Activated B cell treated with CpG ODN at 0.5 μM for 24 hours (primary cell): Measurements from ENCODE around the gene GPR137. TPM values are rescaled to one million over a fixed set of nuclear protein-coding genes. Genes with fewer than 3 reads are reported as not detected.

ENCODE experiments used
- ATAC-seq: fragments of 200-7000 bp; cut with Tn5 transposase; one replicate; pipeline ENCODE4 v1.10.0; 2021; ENCODE audit warnings: low read depth, mild to moderate bottlenecking, moderate library complexity
- CTCF ChIA-PET: fragments of 350-600 bp; sonication (Branson Sonifier 250); formaldehyde crosslinking; loops from one replicate; lab custom pipeline; 2021; ENCODE audit warnings: antibody characterized with exemption; lab: Charles Lee
- POLR2A ChIA-PET: fragments of 350-600 bp; sonication (Branson Sonifier 250); formaldehyde crosslinking; loops from one replicate; lab custom pipeline; 2021; ENCODE audit warnings: antibody characterized with exemption; lab: Charles Lee
- DNase-seq: peaks from one replicate; pipeline ENCODE4 v3.0.0; 2022
- H3K27ac Mint-ChIP-seq: one replicate; pipeline ENCODE4 v1.8.0; 2020; ENCODE audit warnings: mixed read lengths
- H3K27me3 Mint-ChIP-seq: one replicate; pipeline ENCODE4 v1.8.0; 2021; ENCODE audit warnings: mixed read lengths
- H3K36me3 Mint-ChIP-seq: one replicate; pipeline ENCODE4 v1.8.0; 2021; ENCODE audit warnings: low read depth, mixed read lengths
- H3K4me1 Mint-ChIP-seq: one replicate; pipeline ENCODE4 v1.8.0; 2021; ENCODE audit warnings: mixed read lengths
- H3K4me3 Mint-ChIP-seq: one replicate; pipeline ENCODE4 v1.8.0; 2020; ENCODE audit warnings: mild to moderate bottlenecking, mixed read lengths
- H3K9me3 Mint-ChIP-seq: one replicate; pipeline ENCODE4 v1.8.0; 2020; ENCODE audit warnings: mixed read lengths
- intact Hi-C: fragments of 100-400 bp; cut with micrococcal nuclease; formaldehyde crosslinking; loops from one replicate; pipeline ENCODE4 v1.15.1; 2024
- total RNA-seq: library from RNA; stranded (reverse); gene quantifications from 2 replicates; pipeline ENCODE4 v1.2.3, GENCODE V29; 2022
- TF ChIP-seq, protein P1 (sequence below): fragments of 200-600 bp; IDR thresholded peaks from one replicate; pipeline ENCODE4 v1.8.0; 2022; ENCODE audit warnings: antibody characterized with exemption, mild to moderate bottlenecking

The GPR137 gene
- total RNA-seq, 1 donor from 2014 or later = 53.1 TPM

DNA sequence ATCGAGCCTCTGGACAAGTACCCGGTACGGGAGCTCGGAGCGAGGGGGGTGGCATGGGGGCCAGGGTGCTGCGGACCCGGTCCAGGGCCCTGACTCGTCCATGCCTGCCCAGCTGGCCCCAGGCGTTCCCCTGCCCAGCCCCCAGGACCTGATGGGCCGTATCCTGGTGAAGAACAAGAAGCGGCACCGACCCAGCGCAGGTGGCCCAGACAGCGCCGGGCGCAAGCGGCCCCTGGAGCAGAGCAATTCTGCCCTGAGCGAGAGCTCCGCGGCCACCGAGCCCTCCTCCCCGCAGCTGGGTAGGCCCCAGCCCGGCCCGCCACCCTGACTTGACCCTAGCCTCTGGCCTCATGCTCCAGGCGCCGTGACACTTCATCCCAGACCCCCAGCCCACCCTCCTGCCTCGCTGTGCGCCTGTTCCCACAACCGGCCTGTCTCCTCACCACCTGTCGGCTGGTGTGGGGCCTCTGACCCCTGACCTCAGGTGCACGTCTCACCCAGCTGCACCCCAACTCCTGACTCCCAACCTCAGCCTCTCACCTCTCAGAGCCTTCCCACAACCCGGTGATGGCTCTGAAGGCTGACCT is 26.6 kb upstream of the GPR137 start:
- DNase-seq (no peak), ATAC-seq (no peak)
- TF ChIP-seq, protein P1, sequence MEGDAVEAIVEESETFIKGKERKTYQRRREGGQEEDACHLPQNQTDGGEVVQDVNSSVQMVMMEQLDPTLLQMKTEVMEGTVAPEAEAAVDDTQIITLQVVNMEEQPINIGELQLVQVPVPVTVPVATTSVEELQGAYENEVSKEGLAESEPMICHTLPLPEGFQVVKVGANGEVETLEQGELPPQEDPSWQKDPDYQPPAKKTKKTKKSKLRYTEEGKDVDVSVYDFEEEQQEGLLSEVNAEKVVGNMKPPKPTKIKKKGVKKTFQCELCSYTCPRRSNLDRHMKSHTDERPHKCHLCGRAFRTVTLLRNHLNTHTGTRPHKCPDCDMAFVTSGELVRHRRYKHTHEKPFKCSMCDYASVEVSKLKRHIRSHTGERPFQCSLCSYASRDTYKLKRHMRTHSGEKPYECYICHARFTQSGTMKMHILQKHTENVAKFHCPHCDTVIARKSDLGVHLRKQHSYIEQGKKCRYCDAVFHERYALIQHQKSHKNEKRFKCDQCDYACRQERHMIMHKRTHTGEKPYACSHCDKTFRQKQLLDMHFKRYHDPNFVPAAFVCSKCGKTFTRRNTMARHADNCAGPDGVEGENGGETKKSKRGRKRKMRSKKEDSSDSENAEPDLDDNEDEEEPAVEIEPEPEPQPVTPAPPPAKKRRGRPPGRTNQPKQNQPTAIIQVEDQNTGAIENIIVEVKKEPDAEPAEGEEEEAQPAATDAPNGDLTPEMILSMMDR = no peak
- H3K4me1 Mint-ChIP-seq = peaks cover 11% of the 10 kb centered on the region
- H3K27me3 Mint-ChIP-seq = no peaks in the 10 kb centered on the region
- no peaks in the 10 kb centered on the region for H3K9me3 Mint-ChIP-seq
- H3K27ac Mint-ChIP-seq = no peak overlapping the region
- peaks cover 11% of the 10 kb centered on the region for H3K36me3 Mint-ChIP-seq
- POLR2A ChIA-PET = interaction anchor here (0.6 kb wide), 1 partner anchor 68 kb away, joined by 4 read pairs; no protein-coding TSS in a partner anchor
- intact Hi-C loops = no loop called here
- CTCF ChIA-PET = interaction anchor here (1.0 kb wide), 1 partner anchor 9 kb away, joined by 3 read pairs; no protein-coding TSS in a partner anchor
- H3K4me3 Mint-ChIP-seq = no peak overlapping the region

DNA sequence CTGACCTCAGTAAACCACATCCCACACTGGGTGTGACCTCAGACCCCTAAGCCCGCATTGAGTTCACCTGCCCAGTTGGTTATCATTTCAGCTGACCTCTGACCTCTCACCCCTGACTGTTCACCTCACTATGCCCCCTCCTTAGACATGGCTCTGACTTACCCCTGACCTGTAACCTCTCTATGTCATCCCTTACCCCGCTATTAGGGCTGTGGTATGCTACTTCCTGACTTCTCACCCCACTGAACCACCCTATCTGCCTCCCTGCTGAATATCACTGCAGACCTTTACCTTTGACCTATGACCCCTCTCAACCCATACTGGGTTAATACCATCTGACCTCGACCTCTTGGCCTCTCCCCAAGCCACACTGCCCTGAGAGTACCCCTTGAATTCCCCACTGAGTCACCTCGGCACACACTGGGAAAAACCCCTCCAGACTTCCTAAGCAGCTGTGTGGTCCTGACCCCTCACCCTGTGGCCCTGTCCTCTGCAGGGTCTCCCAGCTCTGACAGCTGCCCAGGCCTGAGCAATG is 26.0 kb upstream of the GPR137 start:
- Mint-ChIP-seq H3K27ac (peak overlapping the region; percentile 6), H3K36me3 (peaks cover 11% of the 10 kb centered on the region), H3K4me1 (peaks cover 11% of the 10 kb centered on the region), H3K9me3 (no peaks in the 10 kb centered on the region), H3K27me3 (no peaks in the 10 kb centered on the region), H3K4me3 (no peak overlapping the region)
- DNase-seq (no peak), ATAC-seq (peak; percentile 28)
- intact Hi-C loops = no loop called here
- ChIA-PET POLR2A (interaction anchor here (0.6 to 0.9 kb wide), 3 partner anchors 46 to 515 kb away, joined by 3 to 4 read pairs (median 3); partner anchors contain the start of gene ESRRA), CTCF (no interaction called here)
- TF ChIP-seq, protein P1 = no peak

DNA sequence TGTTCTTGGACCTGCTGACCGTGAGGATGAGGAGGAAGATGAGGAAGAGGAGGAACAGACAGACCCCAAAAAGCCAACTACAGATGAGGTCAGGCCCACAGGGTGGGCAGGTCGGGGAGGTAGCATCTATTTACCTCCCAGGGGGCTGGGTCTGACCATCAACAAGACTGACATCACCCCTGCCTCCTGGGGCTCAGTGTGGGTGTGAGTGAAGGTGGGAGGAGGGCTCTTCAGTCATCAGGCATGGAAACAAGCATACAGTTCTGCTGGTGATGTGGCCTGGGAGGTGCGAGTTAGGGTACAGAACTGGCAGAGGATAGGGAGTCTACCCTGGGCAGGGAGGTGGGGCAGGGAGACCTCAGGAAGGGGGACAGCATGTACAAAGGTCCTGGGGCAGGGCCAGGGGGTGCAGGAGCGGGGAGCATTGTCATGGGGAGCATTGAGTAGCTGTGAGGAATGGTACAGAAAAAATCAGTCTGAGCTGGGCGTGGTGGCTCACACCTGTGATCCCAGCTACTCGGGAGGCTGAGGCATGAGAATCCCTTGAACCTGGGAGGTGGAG is 25.4 kb upstream of the GPR137 start:
- no peak overlapping the region for H3K4me3 Mint-ChIP-seq
- H3K9me3 Mint-ChIP-seq = no peaks in the 10 kb centered on the region
- CTCF ChIA-PET = no interaction called here
- POLR2A ChIA-PET = interaction anchor here (0.6 to 0.9 kb wide), 3 partner anchors 34 to 515 kb away, joined by 3 to 5 read pairs (median 3); partner anchors contain the start of gene ESRRA
- H3K4me1 Mint-ChIP-seq = peaks cover 11% of the 10 kb centered on the region
- peak; percentile 45 for ATAC-seq
- H3K27ac Mint-ChIP-seq = peak overlapping the region; percentile 25
- intact Hi-C loops = no loop called here
- DNase-seq = no peak
- H3K27me3 Mint-ChIP-seq = no peaks in the 10 kb centered on the region
- TF ChIP-seq, protein P1 = no peak
- peaks cover 11% of the 10 kb centered on the region for H3K36me3 Mint-ChIP-seq

DNA sequence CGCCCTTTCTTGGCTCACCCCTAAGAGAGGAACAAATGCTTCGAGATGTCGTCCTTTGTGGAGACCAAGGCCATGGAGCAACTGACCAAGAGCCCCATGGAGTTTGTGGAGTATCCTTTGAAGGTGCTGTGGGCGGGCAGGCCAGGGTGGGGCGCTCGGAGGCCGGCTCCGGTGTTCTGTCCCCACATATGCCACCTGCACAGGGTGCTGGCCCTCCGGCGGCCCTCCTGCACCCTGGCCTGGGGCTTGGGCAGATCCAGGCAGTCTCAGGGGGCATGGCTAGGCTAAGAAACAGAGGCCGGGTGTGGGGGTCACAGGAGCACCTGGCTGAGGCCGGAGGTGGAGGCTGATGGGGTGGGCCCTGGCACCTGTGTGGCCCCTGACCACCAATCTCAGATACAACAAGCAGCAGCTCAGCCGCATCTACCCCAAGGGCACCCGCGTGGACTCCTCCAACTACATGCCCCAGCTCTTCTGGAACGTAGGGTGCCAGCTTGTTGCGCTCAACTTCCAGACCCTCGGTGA is 24.0 kb upstream of the GPR137 start:
- Mint-ChIP-seq H3K9me3 (no peaks in the 10 kb centered on the region), H3K4me3 (no peak overlapping the region), H3K36me3 (peaks cover 9% of the 10 kb centered on the region), H3K27ac (no peak overlapping the region), H3K27me3 (no peaks in the 10 kb centered on the region), H3K4me1 (peaks cover 13% of the 10 kb centered on the region)
- TF ChIP-seq, protein P1 = no peak
- ChIA-PET CTCF (no interaction called here), POLR2A (interaction anchor here (0.8 kb wide), 1 partner anchor 10 kb away, joined by 3 read pairs; no protein-coding TSS in a partner anchor)
- intact Hi-C loops = no loop called here
- ATAC-seq (no peak), DNase-seq (no peak)
